GM13977 (cell line): Measurements from ENCODE around the gene RNASE4.
"Not testable (repeated sequence)": the region's sequence is repeated elsewhere in the genome, so short reads cannot be mapped to it uniquely, and the experiment has no call there.

Experiments
- DNase-seq: peaks from one replicate; pipeline ENCODE4 v3.0.0; 2012; ENCODE audit warnings: low spot score
- in situ Hi-C: fragments of 300-500 bp; cut with MboI; formaldehyde crosslinking; loops from one replicate; pipeline ENCODE4 v1.12.0; 2022; ENCODE audit warnings: low sequenced_read_pairs, low pct_unique_long_range_greater_than_20kb, mixed read lengths, inconsistent platforms; ENCODE audit not compliant: unreplicated experiment
- TF ChIP-seq, protein P1 (sequence below): IDR thresholded peaks from 2 replicates; pipeline ENCODE4 v1.5.1; 2012; ENCODE audit warnings: mild to moderate bottlenecking, control low read depth; ENCODE audit not compliant: insufficient read depth; ENCODE audit errors: extremely low read depth, missing control alignments

Gene RNASE4

DNA sequence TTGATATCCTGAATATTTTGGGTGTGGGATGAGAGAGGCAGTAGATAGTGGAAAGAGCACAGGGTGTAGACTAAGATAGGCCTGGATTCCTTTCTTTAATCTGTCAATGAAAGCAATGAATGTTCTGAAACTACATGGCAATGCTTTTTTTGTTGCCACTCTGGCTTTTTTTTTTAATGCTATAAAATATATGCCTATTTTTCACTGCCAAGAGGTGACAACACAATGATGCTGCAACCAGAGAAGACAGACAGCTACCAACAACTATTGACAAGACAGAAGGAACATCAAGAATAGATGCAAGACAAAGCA, 13.6 kb downstream of the RNASE4 start:
- TF ChIP-seq, protein P1, sequence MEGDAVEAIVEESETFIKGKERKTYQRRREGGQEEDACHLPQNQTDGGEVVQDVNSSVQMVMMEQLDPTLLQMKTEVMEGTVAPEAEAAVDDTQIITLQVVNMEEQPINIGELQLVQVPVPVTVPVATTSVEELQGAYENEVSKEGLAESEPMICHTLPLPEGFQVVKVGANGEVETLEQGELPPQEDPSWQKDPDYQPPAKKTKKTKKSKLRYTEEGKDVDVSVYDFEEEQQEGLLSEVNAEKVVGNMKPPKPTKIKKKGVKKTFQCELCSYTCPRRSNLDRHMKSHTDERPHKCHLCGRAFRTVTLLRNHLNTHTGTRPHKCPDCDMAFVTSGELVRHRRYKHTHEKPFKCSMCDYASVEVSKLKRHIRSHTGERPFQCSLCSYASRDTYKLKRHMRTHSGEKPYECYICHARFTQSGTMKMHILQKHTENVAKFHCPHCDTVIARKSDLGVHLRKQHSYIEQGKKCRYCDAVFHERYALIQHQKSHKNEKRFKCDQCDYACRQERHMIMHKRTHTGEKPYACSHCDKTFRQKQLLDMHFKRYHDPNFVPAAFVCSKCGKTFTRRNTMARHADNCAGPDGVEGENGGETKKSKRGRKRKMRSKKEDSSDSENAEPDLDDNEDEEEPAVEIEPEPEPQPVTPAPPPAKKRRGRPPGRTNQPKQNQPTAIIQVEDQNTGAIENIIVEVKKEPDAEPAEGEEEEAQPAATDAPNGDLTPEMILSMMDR = no peak
- DNase-seq = no peak
- in situ Hi-C loops = no loop called here

DNA sequence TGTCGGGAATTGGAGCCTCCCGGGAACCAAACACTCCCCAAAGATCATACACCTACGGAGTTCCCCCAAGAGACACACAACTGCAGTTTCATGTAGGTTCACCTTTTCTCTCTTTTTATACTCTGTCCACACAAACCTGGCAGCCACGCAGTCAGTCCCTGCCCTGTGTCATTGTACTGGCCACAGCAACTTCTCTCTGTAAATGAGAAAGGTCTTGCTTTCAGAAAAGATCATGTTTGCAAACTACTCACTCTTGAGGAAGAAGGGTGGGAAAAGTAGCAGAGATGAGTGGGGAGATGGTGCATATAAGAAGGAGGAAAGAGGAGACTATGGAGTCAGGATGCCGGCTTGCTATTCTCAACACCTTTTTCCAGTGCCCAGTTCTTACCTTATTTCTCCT, 14.6 kb downstream of the RNASE4 start:
- TF ChIP-seq, protein P1 = no peak
- no peak for DNase-seq
- in situ Hi-C loops = no loop called here

DNA sequence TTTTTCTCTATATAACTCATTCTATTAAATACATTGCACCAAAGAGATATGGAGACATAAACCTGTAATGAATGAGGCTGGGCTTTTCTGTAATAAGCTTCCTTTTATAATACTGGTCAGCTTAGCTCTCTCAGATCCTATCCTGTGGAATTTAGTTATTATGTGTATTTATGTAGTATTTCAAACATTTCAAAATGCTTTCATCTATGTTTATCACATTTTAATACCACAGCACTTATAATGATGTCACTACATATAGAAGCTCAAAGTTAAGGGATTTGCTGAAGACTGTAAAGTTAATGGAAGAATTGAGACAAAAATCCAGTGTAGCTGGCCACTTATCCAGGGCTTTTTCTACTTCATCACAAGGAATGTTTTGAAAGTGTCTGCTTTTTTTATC, 15.6 kb downstream of the RNASE4 start:
- in situ Hi-C loops = no loop called here
- no peak for DNase-seq
- TF ChIP-seq, protein P1 = no peak

DNA sequence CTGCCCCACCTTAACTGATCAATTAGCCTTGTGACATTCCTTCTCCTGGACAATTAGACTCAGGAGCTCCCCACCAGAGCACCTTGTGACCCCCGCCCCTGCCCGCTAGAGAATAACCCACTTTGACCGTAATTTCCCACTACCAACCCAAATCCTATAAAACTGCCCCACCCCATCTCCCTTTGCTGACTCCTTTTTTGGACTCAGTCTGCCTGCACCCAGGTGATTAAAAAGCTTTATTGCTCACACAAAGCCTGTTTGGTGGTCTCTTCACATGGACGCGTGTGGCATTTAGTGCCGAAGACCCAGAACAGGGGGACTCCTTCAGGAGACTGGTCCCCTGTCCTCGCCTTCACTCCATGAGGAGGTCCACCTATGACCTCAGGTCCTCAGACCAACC, 16.6 kb downstream of the RNASE4 start:
- in situ Hi-C loops, DNase-seq: not testable (repeated sequence)

DNA sequence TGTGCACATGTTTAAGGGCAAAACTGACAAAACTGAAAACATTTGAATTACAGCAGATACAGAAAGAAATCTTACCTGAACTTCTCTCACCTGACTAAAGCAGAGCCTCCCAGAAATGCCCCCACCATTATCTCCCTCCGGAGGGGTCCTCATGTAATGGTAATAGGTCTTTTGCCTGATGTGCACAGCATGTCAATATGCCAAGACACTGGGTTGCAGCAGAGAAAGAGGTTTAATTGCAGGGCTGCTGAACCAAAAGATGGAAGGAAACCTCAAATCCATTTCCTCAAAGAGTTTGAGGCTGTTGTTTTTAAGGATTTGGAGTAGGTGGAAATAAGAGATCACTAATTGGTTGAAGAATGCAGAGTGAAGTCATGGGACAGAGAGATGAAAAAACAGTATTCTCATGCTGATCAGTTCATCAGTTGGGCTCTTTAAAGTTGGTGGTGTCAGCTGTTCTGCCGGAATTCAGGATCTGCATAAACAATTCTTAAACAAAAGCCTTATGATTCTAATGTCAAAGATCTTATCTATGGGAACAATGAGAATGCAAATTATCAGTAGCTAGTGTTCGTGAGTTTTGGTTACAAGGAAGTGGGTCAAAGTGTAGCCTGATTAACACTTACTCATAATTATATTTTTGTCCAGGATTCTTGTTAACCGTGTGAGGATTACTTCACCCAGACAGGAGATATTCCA, 22.4 kb downstream of the RNASE4 start:
- in situ Hi-C loops = no loop called here
- TF ChIP-seq, protein P1 = no peak
- no peak for DNase-seq

DNA sequence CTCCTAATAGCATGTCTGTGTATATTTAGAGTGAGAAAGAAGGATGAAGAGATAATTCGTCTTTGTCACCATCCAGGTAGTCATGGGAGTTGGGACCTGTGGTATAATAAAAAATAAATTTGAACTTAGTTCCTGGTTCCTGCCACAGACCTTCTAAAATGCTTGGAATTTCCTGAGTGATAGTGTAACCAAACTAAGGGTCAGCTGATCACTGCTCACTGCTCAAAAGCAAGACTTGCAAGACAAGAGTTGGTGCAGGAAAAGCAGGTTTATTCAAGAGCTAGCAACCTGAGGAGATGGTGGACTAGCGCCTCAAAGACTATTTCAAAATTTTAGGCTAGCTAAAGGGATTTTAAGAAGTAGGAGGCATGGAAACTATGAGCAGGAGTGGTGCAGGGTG, 23.3 kb downstream of the RNASE4 start:
- TF ChIP-seq, protein P1 = no peak
- no peak for DNase-seq
- in situ Hi-C loops = no loop called here

DNA sequence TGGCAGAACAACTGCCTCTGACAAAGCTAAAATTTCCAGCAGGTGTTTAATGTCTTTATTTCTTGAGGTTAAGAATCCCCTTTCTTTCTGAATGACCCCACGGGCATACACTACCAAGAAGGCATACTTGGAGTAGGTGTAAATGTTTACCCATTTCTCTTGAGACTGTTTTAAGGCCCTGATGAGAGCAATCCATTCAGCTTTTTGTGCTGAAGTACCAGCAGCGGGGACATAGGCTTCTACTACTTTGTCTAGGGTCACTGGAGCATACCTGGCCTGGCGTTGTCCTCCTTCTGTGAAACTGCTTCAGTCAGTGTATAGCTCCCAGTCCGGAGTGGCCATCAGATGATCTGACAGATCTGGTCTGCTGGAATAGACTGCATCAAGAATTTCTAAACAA, 26.9 kb downstream of the RNASE4 start:
- TF ChIP-seq, protein P1 = no peak
- DNase-seq = no peak
- in situ Hi-C loops = no loop called here
